ENCODE results near the gene BASP1. TPM values are rescaled to one million over a fixed set of nuclear protein-coding genes. Genes with fewer than 3 reads are reported as not detected.

Gene BASP1
- total RNA-seq, 1 experiment from 2014 or later: 0.34 TPM

GRCh38 chr5:17238521-17239041 is 21.1 kb downstream of the BASP1 start:
- Histone ChIP-seq H3K4me2 (ENCODE audit: low read length) (no peak overlapping the region), H3K9ac (ENCODE audit: low read length) (no peak overlapping the region), H4K20me1 (ENCODE audit: insufficient read depth) (no peaks in the 10 kb centered on the region), H3K27ac (ENCODE audit: low read depth, low read length) (no peak overlapping the region), H3K79me2 (ENCODE audit: insufficient read depth, low read length) (no peaks in the 10 kb centered on the region), H3K4me1 (ENCODE audit: control insufficient read depth in 1 of 2, insufficient read depth in 2 of 2, low read length in 2 of 2) (no peaks in the 10 kb centered on the region), H3K36me3 (ENCODE audit: control insufficient read depth in 1 of 2, insufficient read depth in 2 of 2, low read length in 2 of 2) (no peaks in the 10 kb centered on the region), H3K27me3 (ENCODE audit: insufficient read depth, low read length) (no peaks in the 10 kb centered on the region), H3K4me3 (replicated peaks in 1 of 2; ENCODE audit: low read depth in 1 of 2, low read length in 2 of 2) (no peak overlapping the region), H3K9me3 (ENCODE audit: control insufficient read depth in 1 of 2, insufficient read depth in 1 of 2, low read depth in 1 of 2, low read length in 2 of 2) (no peaks in the 10 kb centered on the region), H3K9me2 (ENCODE audit: insufficient read depth) (no peaks in the 10 kb centered on the region), H2AFZ (ENCODE audit: low read depth, low read length, poor library complexity, severe bottlenecking) (no peak overlapping the region)
- intact Hi-C loops (cut with micrococcal nuclease): no loop called here
- ChIA-PET POLR2A (no interaction called here), CTCF (no interaction called here), RAD21 (ENCODE audit: low non-redundant PET in 1 of 2, low total read pairs in 2 of 2, uncharacterized antibody in 2 of 2, unreplicated experiment in 2 of 2) (no interaction called here)
- no peak for ATAC-seq
- no peak for DNase-seq (ENCODE audit: low read depth, low spot score)
- TF ChIP-seq SIN3A (IDR thresholded peaks at IDR 0.05; ENCODE audit: low read depth) (no peak), ELF1 (IDR thresholded peaks at IDR 0.05; ENCODE audit: borderline replicate concordance, low read depth) (no peak), EZH2 (IDR thresholded peaks at IDR 0.05) (no peak), EZH2phosphoT487 (IDR thresholded peaks at IDR 0.05; ENCODE audit: borderline replicate concordance) (no peak), CBX3 (IDR thresholded peaks at IDR 0.05; ENCODE audit: low read depth) (no peak), CEBPB (IDR thresholded peaks at IDR 0.05; ENCODE audit: low read depth) (no peak), ZFX (IDR thresholded peaks at IDR 0.05) (no peak), EGR1 (IDR thresholded peaks at IDR 0.05; ENCODE audit: low read depth) (no peak), ZNF274 (IDR thresholded peaks at IDR 0.05; ENCODE audit: low read depth, low read length) (no peak), REST (IDR thresholded peaks at IDR 0.05; ENCODE audit: low read depth) (no peak), POLR2A (IDR thresholded peaks at IDR 0.05; ENCODE audit: borderline replicate concordance, extremely low read depth, insufficient read depth, insufficient read length) (no peak), SP1 (IDR thresholded peaks at IDR 0.05; ENCODE audit: low read depth) (no peak), CTCF (IDR thresholded peaks at IDR 0.05 in 2 of 3, conservative IDR thresholded peaks at IDR 0.05 in 1 of 3; ENCODE audit: borderline replicate concordance in 1 of 3, insufficient read depth in 1 of 3, low read depth in 2 of 3, low read length in 2 of 3) (no peak), FOSL1 (IDR thresholded peaks at IDR 0.05; ENCODE audit: low read depth) (no peak), TCF7L2 (IDR thresholded peaks at IDR 0.05; ENCODE audit: borderline replicate concordance, extremely low read depth, insufficient read depth, insufficient read length) (no peak), ZBTB33 (IDR thresholded peaks at IDR 0.05; ENCODE audit: extremely low read depth, insufficient replicate concordance, low read length) (no peak), SRF (IDR thresholded peaks at IDR 0.05; ENCODE audit: low read depth) (no peak)
- BruUV-seq (replicated peaks): no TSS peak
